Brain pericyte (primary cell): ENCODE measurements around the gene WIPF2.
A peak's percentile ranks its signal among the peaks of the same experiment; 100 is the strongest.

Source experiments
- DNase-seq: peaks from one replicate; pipeline ENCODE4 v3.0.0-alpha.2; 2012; ENCODE audit warnings: low read depth, low spot score

WIPF2 gene

DNA sequence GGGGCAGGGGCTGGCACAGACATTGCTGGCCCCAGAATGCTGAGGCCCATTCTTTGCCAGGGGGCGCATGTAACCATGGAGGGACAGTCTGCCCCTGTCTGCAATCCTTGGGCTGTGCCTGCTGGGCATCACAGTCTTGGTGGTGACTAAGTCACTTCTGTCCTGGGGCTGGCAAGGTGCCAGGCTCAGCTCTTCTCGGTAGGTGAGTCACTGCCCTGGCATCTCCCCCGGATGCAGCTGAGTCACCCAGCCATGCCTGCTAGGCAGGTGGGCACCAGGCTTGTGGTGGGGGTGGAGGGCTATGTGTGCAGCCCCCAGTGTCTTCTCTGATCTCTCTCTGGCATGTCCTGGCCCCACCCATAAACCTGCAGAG, 95.5 kb downstream of the WIPF2 start:
- DNase-seq: no peak

GRCh38 chr17:40315206-40315605, 96.1 kb downstream of the WIPF2 start:
- DNase-seq: no peak

- DNase-seq: no peak
Measured at GRCh38 chr17:40315678-40316570, 96.8 kb downstream of the WIPF2 start.

- DNase-seq: no peak
Measured at GRCh38 chr17:40316571-40317344, 97.7 kb downstream of the WIPF2 start.

DNA sequence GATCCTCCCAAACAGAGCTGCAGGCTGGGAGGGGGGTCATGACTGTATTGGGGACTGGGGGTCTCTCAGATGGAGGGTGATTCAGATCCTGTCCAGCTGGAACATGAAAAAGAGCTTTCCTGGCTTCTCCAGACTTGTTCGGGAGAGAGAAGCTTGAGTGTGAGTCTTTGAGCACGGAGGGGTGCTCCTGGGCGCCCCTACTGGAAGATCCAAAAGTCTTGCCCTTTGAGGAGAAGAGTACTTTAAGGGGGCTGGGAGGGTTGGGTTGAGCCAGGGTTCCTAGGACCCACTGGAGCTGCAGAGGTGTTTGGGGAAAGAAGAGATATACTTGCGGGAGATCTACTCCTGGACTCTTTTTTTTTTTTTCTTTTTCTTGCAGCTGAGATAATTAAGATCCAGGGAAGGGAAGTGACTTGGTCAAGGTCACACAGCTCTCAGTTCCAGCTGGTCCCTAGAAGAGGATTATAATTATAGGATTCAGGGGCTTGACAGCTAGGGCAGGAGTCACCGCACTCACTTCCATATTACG, 98.3 kb downstream of the WIPF2 start:
- no peak for DNase-seq

- DNase-seq: peak; percentile 84
Measured at GRCh38 chr17:40317880-40318829, 99.1 kb downstream of the WIPF2 start.

DNA sequence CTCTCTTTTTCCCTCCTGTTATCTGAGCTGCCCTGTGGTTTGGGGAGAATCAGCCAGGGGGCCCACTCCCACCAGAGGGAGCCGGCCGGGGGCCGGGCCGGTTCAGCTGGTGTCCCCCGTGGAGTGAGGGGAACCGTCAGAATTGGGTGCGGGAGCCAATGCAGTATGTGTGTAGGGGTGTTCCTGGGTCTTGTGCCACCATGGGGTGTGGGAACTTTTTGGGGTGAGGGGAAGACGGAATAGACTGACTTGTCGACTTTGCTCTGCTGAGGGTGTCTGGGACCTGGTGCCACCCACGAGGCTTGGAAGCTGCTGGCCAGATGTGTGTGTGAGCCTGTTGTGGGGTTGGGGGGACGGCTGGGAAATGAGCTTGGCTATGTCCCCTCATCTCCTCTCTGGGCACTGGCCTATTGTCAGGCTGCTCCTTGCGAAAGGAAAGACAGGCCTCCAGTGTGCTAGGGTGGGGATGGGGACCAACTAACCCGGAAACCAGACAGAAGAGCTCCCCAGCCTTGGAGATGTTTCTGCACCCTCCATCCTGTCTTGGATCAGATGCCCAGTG, 99.8 kb downstream of the WIPF2 start:
- no peak for DNase-seq

DNA sequence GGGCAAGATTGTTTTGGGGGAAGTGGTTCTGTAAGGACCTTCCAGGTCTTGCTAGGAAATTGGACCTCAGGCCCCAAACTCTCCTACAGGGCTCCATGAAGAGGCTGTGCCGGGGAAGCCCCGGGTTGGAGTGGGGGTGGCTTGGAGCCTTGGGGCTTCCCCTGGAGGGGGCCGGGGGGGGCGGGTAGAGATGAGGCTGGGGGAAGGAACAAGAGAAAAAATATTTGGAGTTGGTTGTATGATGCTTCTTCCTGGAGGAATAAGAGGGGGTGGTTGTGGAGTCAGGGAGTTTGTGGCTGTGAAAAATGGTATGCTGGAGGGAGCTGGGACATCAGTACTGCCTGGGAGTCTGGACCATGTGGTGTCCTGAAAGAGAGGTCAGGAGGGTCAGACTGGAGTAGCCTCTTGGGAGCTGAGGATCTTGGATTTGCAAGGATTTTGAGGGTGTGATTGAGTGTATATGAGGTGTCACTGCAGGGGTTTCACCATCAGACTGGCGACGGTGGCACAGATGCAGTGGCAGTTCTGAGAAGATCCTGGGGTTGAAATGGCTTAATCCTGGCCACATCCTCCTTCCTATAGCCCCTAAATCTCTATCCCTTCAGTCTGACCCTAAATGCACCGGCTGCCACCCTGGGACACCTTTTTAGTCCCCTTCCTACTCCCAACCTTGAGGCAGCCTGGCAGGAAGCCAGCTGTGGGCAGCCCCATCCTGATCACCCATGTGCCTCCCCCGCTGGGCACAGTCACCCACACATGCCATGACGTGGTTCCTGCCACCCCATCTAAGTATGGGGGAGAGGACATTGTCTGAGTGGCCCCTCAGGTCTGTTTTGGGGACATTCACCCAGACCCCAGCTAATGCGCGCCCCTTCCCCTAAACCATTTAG, 100.8 kb downstream of the WIPF2 start:
- no peak for DNase-seq

DNA sequence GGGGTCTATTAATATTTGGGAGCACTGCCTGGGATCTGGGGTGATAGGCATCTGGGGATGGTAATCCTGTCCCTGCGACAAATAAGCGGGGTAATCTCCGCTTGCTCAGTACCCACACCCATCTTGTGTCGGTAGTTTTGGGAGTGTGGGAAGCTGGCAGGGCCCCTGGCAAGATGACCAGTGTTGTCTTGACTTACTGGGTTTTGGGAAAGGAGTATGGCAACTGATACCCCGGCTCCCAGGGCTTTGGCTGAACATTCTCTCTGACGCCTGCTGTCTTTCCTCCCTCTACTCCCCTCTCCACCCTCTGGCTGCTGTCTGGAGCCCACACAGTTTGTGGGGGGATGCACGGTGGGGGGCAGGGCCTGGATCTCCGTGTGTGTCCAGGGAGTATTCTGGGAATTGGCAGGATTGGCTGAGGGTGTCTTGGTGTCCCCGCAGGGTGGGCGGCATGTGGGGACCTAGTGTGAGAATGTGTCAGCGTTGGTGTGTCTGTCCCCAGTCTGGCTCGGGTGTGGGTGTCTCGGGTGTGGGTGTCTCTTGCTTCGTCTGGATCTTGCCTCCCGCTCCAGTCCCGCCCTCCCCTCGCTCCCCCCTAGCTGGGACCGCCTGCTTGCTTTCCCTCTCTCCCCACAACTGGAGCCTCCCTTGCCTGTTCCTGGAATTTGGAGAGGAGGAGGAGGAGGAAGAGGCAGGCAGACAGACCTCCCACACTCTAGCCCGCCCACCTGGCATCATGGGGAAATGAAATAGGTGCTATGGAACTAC, 101.8 kb downstream of the WIPF2 start:
- no peak for DNase-seq

DNA sequence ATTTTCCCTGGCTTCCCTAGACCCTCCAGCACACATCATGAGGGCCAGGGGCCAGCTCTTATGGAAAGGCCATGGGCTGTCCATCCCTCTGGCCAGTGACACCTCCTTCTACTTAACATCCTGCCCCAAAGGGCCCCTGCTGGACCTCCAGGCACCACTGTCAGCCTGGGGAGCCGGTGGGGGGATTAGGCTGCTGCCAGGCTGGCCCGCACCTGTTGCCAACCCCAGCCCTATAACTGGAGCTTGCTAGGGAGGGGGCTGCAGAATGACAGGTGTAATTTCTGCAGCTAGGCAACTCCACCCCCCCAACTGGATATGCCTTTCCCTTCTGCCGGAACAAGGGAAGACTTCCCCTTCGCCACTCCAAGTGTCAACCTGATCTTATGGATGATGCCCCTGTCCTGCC, 102.4 kb downstream of the WIPF2 start:
- DNase-seq: no peak

GRCh38 chr17:40321961-40322357, 102.9 kb downstream of the WIPF2 start:
- no peak for DNase-seq

DNA sequence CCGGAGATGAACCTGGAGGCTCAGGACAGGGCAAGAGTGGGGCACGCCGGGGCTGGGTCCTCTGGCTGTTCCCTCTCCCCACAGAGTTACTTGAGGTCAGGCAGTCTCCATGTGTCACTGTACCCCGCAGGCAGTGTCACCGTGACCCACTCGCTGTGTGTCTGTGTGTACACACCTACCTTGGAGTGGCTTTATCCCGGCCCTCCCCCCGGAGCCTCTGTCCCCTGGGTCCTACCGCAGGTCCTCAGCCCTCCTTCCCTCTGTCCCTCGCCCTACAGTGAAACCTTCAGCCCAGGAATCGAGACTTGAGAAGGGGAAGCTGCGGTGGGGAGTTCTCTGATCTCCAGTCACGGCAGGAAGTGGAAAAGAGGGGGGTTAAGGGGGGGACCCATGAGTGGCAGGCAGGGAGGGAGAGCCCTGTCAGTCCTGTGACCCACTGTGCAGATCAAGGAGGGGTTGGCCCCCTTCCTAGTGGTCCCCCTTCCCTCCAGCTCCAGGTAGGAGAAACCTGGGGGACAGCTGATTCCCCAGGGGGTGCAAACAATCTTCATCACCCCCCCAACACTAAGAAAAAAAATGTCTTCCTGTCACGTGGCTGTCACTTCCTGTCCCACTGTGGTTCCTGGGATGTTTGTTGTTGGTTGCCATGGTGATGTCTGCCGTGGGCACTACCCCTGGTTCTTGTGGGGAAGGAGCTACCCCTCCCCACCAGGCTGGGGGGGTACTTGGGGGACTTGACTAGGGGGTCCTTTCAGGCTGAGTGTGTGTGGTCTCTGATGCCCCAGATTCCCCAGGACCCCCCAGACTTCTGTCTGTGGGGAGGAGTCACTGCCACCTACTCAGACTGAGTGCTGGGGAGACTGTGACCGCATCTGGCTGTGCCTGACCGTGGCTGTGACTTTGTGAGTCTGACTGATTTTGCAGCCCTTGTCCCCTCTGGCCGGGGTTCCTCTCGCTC, 103.5 kb downstream of the WIPF2 start:
- no peak for DNase-seq

- no peak for DNase-seq
Measured at GRCh38 chr17:40323391-40324381, 104.6 kb downstream of the WIPF2 start.

- no peak for DNase-seq
Measured at GRCh38 chr17:40325156-40326013, 106.3 kb downstream of the WIPF2 start.

- DNase-seq: no peak
Measured at GRCh38 chr17:40326014-40326831, 107.1 kb downstream of the WIPF2 start.
